Measurements from ENCODE around the gene MT1M.

Gene MT1M

DNA sequence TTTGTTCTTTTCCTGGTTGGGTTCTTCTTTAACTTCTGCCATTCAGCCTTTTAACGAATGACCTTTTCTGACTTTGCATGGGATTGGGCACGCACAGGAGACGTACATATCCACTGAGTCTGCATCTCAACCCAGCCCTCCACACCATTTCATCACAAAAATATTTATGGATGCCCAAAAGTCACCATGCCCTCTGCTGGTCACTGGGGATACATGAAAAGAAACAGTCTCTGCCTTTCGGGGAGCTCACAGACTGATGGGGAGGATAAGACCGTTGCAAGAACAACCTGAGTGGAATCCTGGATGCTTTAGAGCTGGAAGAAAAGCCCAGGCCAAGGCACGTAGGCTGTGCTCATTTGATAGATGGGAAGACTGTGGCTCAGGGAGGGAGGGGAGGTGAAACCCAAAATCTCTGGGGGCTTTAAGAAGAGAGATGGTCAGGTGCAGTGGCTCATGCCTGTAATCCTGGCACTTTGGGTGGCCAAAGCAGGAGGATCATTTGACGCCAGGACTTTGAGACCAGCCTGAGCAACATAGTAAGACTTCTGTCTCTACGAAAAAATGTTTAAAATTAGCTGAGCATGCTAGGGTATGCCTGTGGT is 32.0 kb upstream of the MT1M start:
- Histone ChIP-seq H3K4me3 (ENCODE audit: low read depth, low read length) (no peak overlapping the region), H3K9ac (no peak overlapping the region)
- TF ChIP-seq, protein P1, sequence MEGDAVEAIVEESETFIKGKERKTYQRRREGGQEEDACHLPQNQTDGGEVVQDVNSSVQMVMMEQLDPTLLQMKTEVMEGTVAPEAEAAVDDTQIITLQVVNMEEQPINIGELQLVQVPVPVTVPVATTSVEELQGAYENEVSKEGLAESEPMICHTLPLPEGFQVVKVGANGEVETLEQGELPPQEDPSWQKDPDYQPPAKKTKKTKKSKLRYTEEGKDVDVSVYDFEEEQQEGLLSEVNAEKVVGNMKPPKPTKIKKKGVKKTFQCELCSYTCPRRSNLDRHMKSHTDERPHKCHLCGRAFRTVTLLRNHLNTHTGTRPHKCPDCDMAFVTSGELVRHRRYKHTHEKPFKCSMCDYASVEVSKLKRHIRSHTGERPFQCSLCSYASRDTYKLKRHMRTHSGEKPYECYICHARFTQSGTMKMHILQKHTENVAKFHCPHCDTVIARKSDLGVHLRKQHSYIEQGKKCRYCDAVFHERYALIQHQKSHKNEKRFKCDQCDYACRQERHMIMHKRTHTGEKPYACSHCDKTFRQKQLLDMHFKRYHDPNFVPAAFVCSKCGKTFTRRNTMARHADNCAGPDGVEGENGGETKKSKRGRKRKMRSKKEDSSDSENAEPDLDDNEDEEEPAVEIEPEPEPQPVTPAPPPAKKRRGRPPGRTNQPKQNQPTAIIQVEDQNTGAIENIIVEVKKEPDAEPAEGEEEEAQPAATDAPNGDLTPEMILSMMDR (IDR thresholded peaks at IDR 0.05) = peak; percentile 66

DNA sequence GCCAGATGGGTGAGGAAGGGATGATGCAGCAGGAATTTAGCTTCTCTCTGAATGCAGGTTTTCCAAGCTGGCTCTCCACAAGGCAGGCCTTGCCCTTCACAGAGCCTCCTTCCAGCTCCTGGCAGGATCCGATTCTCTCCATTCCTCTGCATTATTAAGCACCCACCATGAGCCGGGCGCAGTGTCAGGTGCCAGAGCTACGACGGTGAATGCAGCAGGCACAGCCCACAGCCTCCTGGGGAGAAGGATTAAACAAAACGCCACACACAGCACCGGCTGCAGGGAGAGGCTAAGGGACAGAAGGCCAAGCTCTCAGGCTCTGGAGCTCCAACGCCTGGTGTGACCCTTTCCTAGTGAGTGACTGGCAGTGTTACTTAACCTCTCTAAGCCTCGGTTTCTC is 31.1 kb upstream of the MT1M start:
- H3K27ac ChIP-seq = no peak overlapping the region
- no peak overlapping the region for H2AFZ ChIP-seq
- H3K9ac ChIP-seq = no peak overlapping the region
- no peaks in the 10 kb centered on the region for H3K79me2 ChIP-seq
- H3K4me1 ChIP-seq = no peaks in the 10 kb centered on the region
- no peaks in the 10 kb centered on the region for H3K9me3 ChIP-seq (ENCODE audit: control insufficient read depth, low read length)
- TF ChIP-seq, protein P1 (IDR thresholded peaks at IDR 0.05) = no peak
- no peaks in the 10 kb centered on the region for H3K27me3 ChIP-seq (ENCODE audit: control insufficient read depth, insufficient read depth, low read length)
- H3K36me3 ChIP-seq (ENCODE audit: control insufficient read depth, insufficient read depth, low read length) = no peaks in the 10 kb centered on the region
- H3K4me2 ChIP-seq (ENCODE audit: low read length) = no peak overlapping the region
- no peak overlapping the region for H3K4me3 ChIP-seq (ENCODE audit: low read depth, low read length)

More for the DNA sequence above, 32.0 kb upstream of the MT1M start:
- no peaks in the 10 kb centered on the region for H3K79me2 ChIP-seq
- no peaks in the 10 kb centered on the region for H3K9me3 ChIP-seq (ENCODE audit: control insufficient read depth, low read length)
- H3K4me2 ChIP-seq (ENCODE audit: low read length) = no peak overlapping the region
- no peaks in the 10 kb centered on the region for H3K27me3 ChIP-seq (ENCODE audit: control insufficient read depth, insufficient read depth, low read length)
- H3K27ac ChIP-seq = no peak overlapping the region
- no peaks in the 10 kb centered on the region for H3K36me3 ChIP-seq (ENCODE audit: control insufficient read depth, insufficient read depth, low read length)
- H2AFZ ChIP-seq = no peak overlapping the region
- H3K4me1 ChIP-seq = no peaks in the 10 kb centered on the region

DNA sequence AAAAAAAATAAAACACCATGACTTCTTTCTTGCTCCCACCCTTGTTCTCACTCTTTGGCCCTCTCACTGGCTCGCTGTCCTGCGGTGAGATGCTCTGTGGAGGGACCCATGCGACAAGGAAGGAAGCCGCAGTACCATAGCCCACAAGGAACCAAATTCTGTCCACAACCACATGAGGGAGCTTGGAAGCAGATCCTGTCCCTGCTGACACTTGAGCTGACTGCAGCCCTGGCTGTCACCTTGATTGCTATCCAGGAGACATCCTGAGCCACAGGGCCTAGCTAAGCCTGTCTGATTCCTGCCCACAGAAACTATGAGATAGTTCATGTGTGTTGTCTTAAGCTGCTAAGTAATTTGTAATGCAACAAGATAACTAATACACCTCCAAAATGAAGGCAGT is 28.9 kb upstream of the MT1M start:
- Histone ChIP-seq H3K4me2 (ENCODE audit: low read length) (no peak overlapping the region), H3K9me3 (ENCODE audit: control insufficient read depth, low read length) (no peaks in the 10 kb centered on the region), H3K27me3 (ENCODE audit: control insufficient read depth, insufficient read depth, low read length) (no peaks in the 10 kb centered on the region), H2AFZ (peak overlapping the region; percentile 65), H3K36me3 (ENCODE audit: control insufficient read depth, insufficient read depth, low read length) (no peaks in the 10 kb centered on the region), H3K4me1 (peaks cover under 1% of the 10 kb centered on the region), H3K79me2 (no peaks in the 10 kb centered on the region), H3K27ac (peak overlapping the region; percentile 15), H3K4me3 (ENCODE audit: low read depth, low read length) (no peak overlapping the region), H3K9ac (no peak overlapping the region)
- TF ChIP-seq, protein P1 (IDR thresholded peaks at IDR 0.05) = peak; percentile 60

DNA sequence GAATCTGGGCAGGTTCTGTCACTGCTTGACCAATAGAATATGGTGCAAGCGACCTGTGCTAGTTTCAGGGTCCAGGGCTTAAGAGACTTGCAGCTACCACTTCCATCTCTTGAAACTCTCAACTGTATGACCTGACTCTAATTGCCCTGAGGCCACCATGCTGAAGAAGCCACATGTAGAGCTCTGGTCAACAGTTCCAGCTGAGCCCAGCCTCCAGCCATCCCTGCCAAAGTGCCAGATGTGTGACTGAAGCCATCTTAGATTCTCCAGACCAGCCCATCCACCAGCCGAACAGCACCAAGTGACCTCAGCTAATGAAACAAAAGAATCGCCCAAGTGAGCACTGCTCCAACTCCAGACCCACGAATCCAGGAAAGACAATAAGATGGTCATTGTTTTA is 27.5 kb upstream of the MT1M start:
- no peaks in the 10 kb centered on the region for H3K79me2 ChIP-seq

More for the DNA sequence above, 27.5 kb upstream of the MT1M start:
- Histone ChIP-seq H3K9ac (no peak overlapping the region), H3K9me3 (ENCODE audit: control insufficient read depth, low read length) (no peaks in the 10 kb centered on the region), H2AFZ (no peak overlapping the region), H3K27me3 (ENCODE audit: control insufficient read depth, insufficient read depth, low read length) (no peaks in the 10 kb centered on the region), H3K4me1 (peaks cover 11% of the 10 kb centered on the region), H3K36me3 (ENCODE audit: control insufficient read depth, insufficient read depth, low read length) (no peaks in the 10 kb centered on the region), H3K27ac (no peak overlapping the region), H3K4me3 (ENCODE audit: low read depth, low read length) (no peak overlapping the region), H3K4me2 (ENCODE audit: low read length) (no peak overlapping the region)
- TF ChIP-seq, protein P1 (IDR thresholded peaks at IDR 0.05) = no peak

Data from parathyroid adenoma (tissue), 2 donors.